HepG2 (cell line): ENCODE measurements around the gene PTEN. TPM values are rescaled to one million over a fixed set of nuclear protein-coding genes. Genes with fewer than 3 reads are reported as not detected.

Source experiments
- ATAC-seq: fragments of 200-7000 bp; cut with Tn5 transposase; 3 replicates; pipeline ENCODE4 v1.9.1; 2020; ENCODE audit warnings: mild to moderate bottlenecking, moderate library complexity
- BruUV-seq: library from RNA; stranded (reverse); fragments of 400-500 nt; replicated peaks from 2 replicates; lab custom pipeline; 2021; lab: Mats Ljungman, UMichigan
- CTCF ChIA-PET: fragments of 300-600 bp; formaldehyde crosslinking; extraction: SDS; loops from one replicate; lab custom pipeline; 2021; ENCODE audit warnings: low total read pairs, inconsistent platforms, low intra/inter-chr PET ratio; lab: Yijun Ruan, JAX
- POLR2A ChIA-PET: fragments of 350-600 bp; sonication (Branson Sonifier 250); formaldehyde crosslinking; loops from one replicate; lab custom pipeline; 2020; ENCODE audit warnings: antibody characterized with exemption, inconsistent platforms; lab: Yijun Ruan, JAX
- DNase-seq: peaks from one replicate; pipeline ENCODE4 v3.0.0-alpha.2; 2015; ENCODE audit warnings: low spot score
- FAIRE-seq: peaks from 3 replicates; lab custom pipeline; 2011; peaks lifted over from hg19 to GRCh38; lab: Jason Lieb, UNC
- H2AFZ ChIP-seq: one replicate; pipeline ENCODE4 v1.6.1; 2011; ENCODE audit warnings: low read length, inconsistent platforms
- H3K27ac ChIP-seq: fragments of 300-600 bp; 3 replicates; pipeline ENCODE4 v1.8.0; 2011; ENCODE audit warnings: mixed run types, mild to moderate bottlenecking, mixed read lengths, low read length, inconsistent platforms; ENCODE audit not compliant: insufficient read depth; ENCODE audit errors: extremely low read length
- H3K27me3 ChIP-seq, 2 experiments: fragments of 200-600 bp in 1 of 2; 2 replicates in 1 of 2; 3 replicates in 1 of 2; pipeline versions ENCODE4 v1.6.0 to v1.8.0; 2011; ENCODE audit warnings: low read length in 2 of 2, mild to moderate bottlenecking in 2 of 2, moderate library complexity in 2 of 2, inconsistent platforms in 1 of 2; ENCODE audit not compliant: insufficient read depth in 2 of 2, control insufficient read depth in 1 of 2
- H3K36me3 ChIP-seq, 2 experiments: fragments of 200-600 bp in 1 of 2; replicated peaks in 1 of 2; 2 replicates in 1 of 2; 3 replicates in 1 of 2; pipeline versions ENCODE4 v1.5.1 to v1.8.0; 2011; ENCODE audit warnings: low read length in 2 of 2, inconsistent platforms in 1 of 2; ENCODE audit not compliant: insufficient read depth in 2 of 2, control insufficient read depth in 1 of 2
- H3K4me1 ChIP-seq: 2 replicates; pipeline ENCODE4 v1.5.1; 2012; ENCODE audit warnings: low read length, inconsistent platforms; ENCODE audit not compliant: insufficient read depth
- H3K4me2 ChIP-seq: 2 replicates; pipeline ENCODE4 v1.6.0; 2011; ENCODE audit warnings: low read depth, low read length, inconsistent platforms
- H3K4me3 ChIP-seq, 3 experiments: fragments of 200-600 bp in 1 of 3; sonication (generic), shearing (Covaris generic) in 1 of 3; replicated peaks in 1 of 3; 2 replicates each; pipeline ENCODE4 v1.5.1; 2011 to 2016; ENCODE audit warnings: low read length in 3 of 3, inconsistent platforms in 2 of 3, low read depth in 2 of 3, mild to moderate bottlenecking in 2 of 3, control low read depth in 1 of 3, mixed read lengths in 1 of 3; ENCODE audit not compliant: insufficient read depth in 1 of 3
- H3K79me2 ChIP-seq: one replicate; pipeline ENCODE4 v1.6.1; 2011; ENCODE audit warnings: low read length, inconsistent platforms; ENCODE audit not compliant: insufficient read depth
- H3K9ac ChIP-seq: 2 replicates; pipeline ENCODE4 v1.6.0; 2011; ENCODE audit warnings: mild to moderate bottlenecking, low read depth, low read length, inconsistent platforms; ENCODE audit not compliant: insufficient read depth
- H3K9me3 ChIP-seq: 2 replicates; pipeline ENCODE4 v1.5.1; 2012; ENCODE audit warnings: mild to moderate bottlenecking, low read length
- H4K20me1 ChIP-seq: 2 replicates; pipeline ENCODE4 v1.6.0; 2011; ENCODE audit warnings: inconsistent platforms, mild to moderate bottlenecking, low read length, moderate library complexity; ENCODE audit not compliant: insufficient read depth
- AHDC1 ChIP-seq: sonication (generic); formaldehyde crosslinking; IDR thresholded peaks from 2 replicates; pipeline ENCODE4 v1.5.1; 2020; ENCODE audit warnings: mild to moderate bottlenecking, missing genetic modification reagents, borderline replicate concordance
- ATF7-NPFF ChIP-seq: sonication (generic); formaldehyde crosslinking; IDR thresholded peaks from 2 replicates; pipeline ENCODE4 v1.8.1; 2023; ENCODE audit warnings: mild to moderate bottlenecking, low read depth, missing genetic modification reagents, moderate library complexity
- DNMT1 ChIP-seq: sonication (generic); formaldehyde crosslinking; IDR thresholded peaks from 2 replicates; pipeline ENCODE4 v1.5.1; 2020; ENCODE audit warnings: mild to moderate bottlenecking, missing genetic modification reagents
- IRF2 ChIP-seq: IDR thresholded peaks from 2 replicates; pipeline ENCODE4 v1.6.1; 2018; ENCODE audit warnings: missing genetic modification reagents, missing compliant biosample characterization
- MZF1 ChIP-seq: sonication (generic); formaldehyde crosslinking; IDR thresholded peaks from 2 replicates; pipeline ENCODE4 v1.8.1; 2023; ENCODE audit warnings: mild to moderate bottlenecking, missing genetic modification reagents, borderline replicate concordance
- NR2C2 ChIP-seq: sonication (generic); formaldehyde crosslinking; IDR thresholded peaks from 2 replicates; pipeline ENCODE4 v1.4.0; 2020; ENCODE audit warnings: missing genetic modification reagents, mild to moderate bottlenecking, moderate library complexity, borderline replicate concordance
- PRPF4 ChIP-seq: fragments of 200-400 bp; formaldehyde crosslinking; IDR thresholded peaks from 2 replicates; pipeline ENCODE4 v1.6.1; 2016; ENCODE audit warnings: low read length, low read depth; ENCODE audit not compliant: poor library complexity, severe bottlenecking
- ZBTB14 ChIP-seq: sonication (generic); formaldehyde crosslinking; IDR thresholded peaks from 2 replicates; pipeline ENCODE4 v1.4.0; 2020; ENCODE audit warnings: missing genetic modification reagents
- ZBTB44 ChIP-seq: sonication (generic); formaldehyde crosslinking; IDR thresholded peaks from 2 replicates; pipeline ENCODE4 v1.4.0; 2020; ENCODE audit warnings: missing genetic modification reagents
- ZNF10 ChIP-seq: sonication (generic); formaldehyde crosslinking; IDR thresholded peaks from 2 replicates; pipeline ENCODE4 v1.4.0; 2020; ENCODE audit warnings: mild to moderate bottlenecking, low read depth, missing genetic modification reagents, borderline replicate concordance
- ZNF253 ChIP-seq: sonication (generic); formaldehyde crosslinking; IDR thresholded peaks from 2 replicates; pipeline ENCODE4 v1.8.0; 2022; ENCODE audit warnings: mild to moderate bottlenecking, missing genetic modification reagents, borderline replicate concordance
- ZNF275 ChIP-seq: sonication (generic); formaldehyde crosslinking; IDR thresholded peaks from 2 replicates; pipeline ENCODE4 v1.8.0; 2022; ENCODE audit warnings: missing genetic modification reagents, mild to moderate bottlenecking, inconsistent platforms, borderline replicate concordance
- ZNF382 ChIP-seq: sonication (generic); formaldehyde crosslinking; IDR thresholded peaks from 2 replicates; pipeline ENCODE4 v1.5.0; 2020; ENCODE audit warnings: missing genetic modification reagents, mild to moderate bottlenecking, borderline replicate concordance
- ZNF761 ChIP-seq: sonication (generic); formaldehyde crosslinking; conservative IDR thresholded peaks from 2 replicates; pipeline ENCODE4 v1.4.0; 2020; ENCODE audit warnings: mild to moderate bottlenecking, missing genetic modification reagents
- ZNF773 ChIP-seq: sonication (generic); formaldehyde crosslinking; IDR thresholded peaks from 2 replicates; pipeline ENCODE4 v1.4.0; 2020; ENCODE audit warnings: missing genetic modification reagents, borderline replicate concordance
- WGBS: methylation state at CpG from one replicate; pipeline ENCODE4 v1.1.6; 2017; ENCODE audit warnings: low lambda C conversion rate; 5-methylcytosine and 5-hydroxymethylcytosine counted together
- in situ Hi-C: cut with HindIII; loops from 2 replicates; pipeline ENCODE4 v1.10.0; 2017; ENCODE audit warnings: low pct_unique_long_range_greater_than_20kb; ENCODE audit not compliant: extremely low pct_ligation_motif_present
- intact Hi-C: fragments of 100-400 bp; cut with micrococcal nuclease; formaldehyde crosslinking; loops from one replicate; pipeline ENCODE4 v1.10.0; 2022; ENCODE audit not compliant: unreplicated experiment
- polyA plus RNA-seq, 8 experiments: library from polyadenylated mRNA; depleted of rRNA in 3 of 8; stranded (reverse) in 7 of 8; unstranded in 1 of 8; fragments of >200 nt; fragmentation: Illumina TruSeq in 4 of 8; extraction: Trizol in 4 of 8; gene quantifications; 2 replicates each; pipeline versions ENCODE4 v1.2.1 to v1.2.3, GENCODE V29; 2011 to 2016; ENCODE audit warnings: low read depth in 4 of 8, missing spikeins in 1 of 8, mixed read lengths in 1 of 8; ENCODE audit not compliant: insufficient read depth in 1 of 8
- total RNA-seq, 5 experiments: library from RNA; depleted of rRNA; stranded (reverse); fragments of >200 nt; fragmentation: Illumina TruSeq; extraction: Trizol; gene quantifications; 2 replicates each; pipeline ENCODE4 v1.2.3, GENCODE V29; 2016; ENCODE audit warnings: low read depth in 1 of 5

PTEN gene
- total and polyA plus RNA-seq, 2 of the 13 experiments (the other 11 are each of a cell fraction or from before 2014, with no cell fraction given), result 30.3 to 61.3 TPM

- ChIA-PET POLR2A (no interaction called here), CTCF (no interaction called here)
- intact Hi-C loops, result no loop called here
- in situ Hi-C loops, result no loop called here
- Histone ChIP-seq H3K4me2 (no peak overlapping the region), H3K27me3 (no peaks in the 10 kb centered on the region), H3K4me3 (no peak overlapping the region), H3K36me3 (no peaks in the 10 kb centered on the region), H3K9me3 (no peaks in the 10 kb centered on the region), H3K9ac (no peak overlapping the region), H2AFZ (no peak overlapping the region), H3K79me2 (no peaks in the 10 kb centered on the region), H4K20me1 (no peaks in the 10 kb centered on the region), H3K27ac (no peak overlapping the region), H3K4me1 (peaks cover 6% of the 10 kb centered on the region; the same call in 1 of the 2 replicates)
- no peak for FAIRE-seq
- no peak for ATAC-seq
- BruUV-seq, result no TSS peak
- no peak for DNase-seq
- WGBS, result 38% methylated on average over 1 of the region's 1 CpG
- TF ChIP-seq ATF7-NPFF (CRISPR knock-in tag) (no peak), ZBTB44 (CRISPR knock-in tag) (no peak), AHDC1 (CRISPR knock-in tag) (no peak), ZNF253 (CRISPR knock-in tag) (no peak), ZNF275 (CRISPR knock-in tag) (no peak), DNMT1 (CRISPR knock-in tag) (no peak), PRPF4 (no peak), MZF1 (CRISPR knock-in tag) (no peak), ZNF10 (CRISPR knock-in tag) (no peak), ZNF382 (CRISPR knock-in tag) (no peak), NR2C2 (CRISPR knock-in tag) (no peak), IRF2 (CRISPR knock-in tag) (no peak), ZNF773 (CRISPR knock-in tag) (no peak), ZBTB14 (no peak), ZNF761 (no peak)
Measured at GRCh38 chr10:88004451-88004850, 141.0 kb downstream of the PTEN start.
